K562 (cell line): ENCODE measurements around the gene RNF212B. TPM values are rescaled to one million over a fixed set of nuclear protein-coding genes. Genes with fewer than 3 reads are reported as not detected.

Experiments used
- ATAC-seq: fragments of 200-7000 bp; cut with Tn5 transposase; 3 replicates; pipeline ENCODE4 v1.9.1; 2020; ENCODE audit warnings: moderate library complexity
- BruUV-seq: library from RNA; stranded (reverse); fragments of 400-500 nt; replicated peaks from 2 replicates; lab custom pipeline; 2021; lab: Mats Ljungman, UMichigan
- CTCF ChIA-PET: fragments of 300-600 bp; formaldehyde crosslinking; extraction: SDS; loops from one replicate; lab custom pipeline; 2021; ENCODE audit warnings: low intra/inter-chr PET ratio; lab: Yijun Ruan, JAX
- POLR2A ChIA-PET: fragments of 300-600, 350-650 bp; sonication (Branson Sonifier 250); formaldehyde crosslinking; extraction: SDS; loops from one replicate; lab custom pipeline; 2021; ENCODE audit warnings: antibody characterized with exemption, inconsistent platforms; lab: Yijun Ruan, JAX
- DNase-seq, 4 experiments: peaks; one replicate each; pipeline versions ENCODE4 v3.0.0 to v3.0.0-alpha.2; 2011 to 2018; ENCODE audit warnings: low spot score in 3 of 4, mixed read lengths in 3 of 4; ENCODE audit errors: extremely low read depth in 1 of 4
- FAIRE-seq: peaks from 2 replicates; lab custom pipeline; 2011; peaks lifted over from hg19 to GRCh38; lab: Jason Lieb, UNC
- H2AFZ ChIP-seq: 2 replicates; pipeline ENCODE4 v1.6.0; 2011; ENCODE audit warnings: low read depth, low read length, control low read depth, inconsistent platforms
- H3K27ac ChIP-seq: fragments of 200-600 bp; 3 replicates; pipeline ENCODE4 v1.8.0; 2011; ENCODE audit warnings: low read depth, mild to moderate bottlenecking, control low read depth, inconsistent platforms, low read length, moderate library complexity, mixed read lengths; ENCODE audit errors: extremely low read depth
- H3K27me3 ChIP-seq, 2 experiments: fragments of 300-600 bp in 1 of 2; 2 replicates in 1 of 2; 3 replicates in 1 of 2; pipeline versions ENCODE4 v1.6.0 to v1.8.0; 2011; ENCODE audit warnings: inconsistent platforms in 2 of 2, low read length in 2 of 2, mild to moderate bottlenecking in 1 of 2, mixed read lengths in 1 of 2, moderate library complexity in 1 of 2; ENCODE audit not compliant: control insufficient read depth in 2 of 2, insufficient read depth in 2 of 2
- H3K36me3 ChIP-seq: fragments of 300-600 bp; 3 replicates; pipeline ENCODE4 v1.8.0; 2011; ENCODE audit warnings: mild to moderate bottlenecking, low read length, inconsistent platforms; ENCODE audit not compliant: control insufficient read depth, insufficient read depth
- H3K4me1 ChIP-seq, 2 experiments: fragments of 200-600 bp in 1 of 2; replicated peaks in 1 of 2; 2 replicates in 1 of 2; 3 replicates in 1 of 2; pipeline versions ENCODE4 v1.5.1 to v1.8.0; 2011; ENCODE audit warnings: inconsistent platforms in 2 of 2, low read length in 2 of 2, mild to moderate bottlenecking in 1 of 2, mixed read lengths in 1 of 2, moderate library complexity in 1 of 2; ENCODE audit not compliant: control insufficient read depth in 2 of 2, insufficient read depth in 2 of 2
- H3K4me2 ChIP-seq: 2 replicates; pipeline ENCODE4 v1.6.1; 2011; ENCODE audit warnings: low read length, control low read depth, inconsistent platforms, mixed read lengths; ENCODE audit not compliant: insufficient read depth
- H3K4me3 ChIP-seq: fragments of 200-600 bp; sonication (generic), shearing (Covaris generic); 2 replicates; pipeline ENCODE4 v1.5.1; 2016; ENCODE audit warnings: control low read depth, inconsistent platforms
- H3K79me2 ChIP-seq: fragments of 200-600 bp; 3 replicates; pipeline ENCODE4 v1.8.0; 2011; ENCODE audit warnings: low read length, inconsistent platforms; ENCODE audit not compliant: control insufficient read depth, insufficient read depth
- H3K9ac ChIP-seq, 2 experiments: 2 replicates each; pipeline versions ENCODE4 v1.6.0 to v1.6.1; 2011; ENCODE audit warnings: low read depth in 2 of 2, low read length in 2 of 2, control low read depth in 1 of 2, inconsistent platforms in 1 of 2, mild to moderate bottlenecking in 1 of 2, mixed read lengths in 1 of 2; ENCODE audit not compliant: insufficient read depth in 1 of 2
- H3K9me1 ChIP-seq: one replicate; pipeline ENCODE4 v1.6.0; 2011; ENCODE audit warnings: inconsistent platforms, mild to moderate bottlenecking, low read length, moderate library complexity; ENCODE audit not compliant: control insufficient read depth, insufficient read depth
- H3K9me3 ChIP-seq: replicated peaks from 2 replicates; pipeline ENCODE4 v1.5.1; 2011; ENCODE audit warnings: low read depth, low read length, inconsistent platforms; ENCODE audit not compliant: control insufficient read depth, insufficient read depth
- H4K20me1 ChIP-seq: replicated peaks from 2 replicates; pipeline ENCODE4 v1.6.1; 2011; ENCODE audit warnings: low read length, inconsistent platforms, mixed read lengths; ENCODE audit not compliant: control insufficient read depth, insufficient read depth
- AFF1 ChIP-seq, 2 experiments: fragments of 450-650 bp; IDR thresholded peaks; 2 replicates each; pipeline ENCODE4 v1.6.1; 2018; ENCODE audit warnings: mild to moderate bottlenecking in 2 of 2, low read depth in 1 of 2; ENCODE audit not compliant: partially characterized antibody in 2 of 2
- ARID3B ChIP-seq: fragments of 250-450 bp; sonication (Bioruptor Pico); IDR thresholded peaks from 2 replicates; pipeline ENCODE4 v1.4.0; 2020; ENCODE audit warnings: borderline replicate concordance
- IRF2 ChIP-seq: sonication (generic); formaldehyde crosslinking; IDR thresholded peaks from 2 replicates; pipeline ENCODE4 v1.8.1; 2022; ENCODE audit warnings: mild to moderate bottlenecking, missing genetic modification reagents
- NCOA4 ChIP-seq: fragments of 450-650 bp; IDR thresholded peaks from 2 replicates; pipeline ENCODE4 v1.6.1; 2018; ENCODE audit warnings: mild to moderate bottlenecking; ENCODE audit not compliant: partially characterized antibody
- NFIC ChIP-seq: fragments of 450-650 bp; IDR thresholded peaks from 2 replicates; pipeline ENCODE4 v1.6.1; 2017; ENCODE audit warnings: mild to moderate bottlenecking, inconsistent platforms
- ZNF778 ChIP-seq: fragments of 450-650 bp; formaldehyde crosslinking; IDR thresholded peaks from 2 replicates; pipeline ENCODE4 v1.4.0; 2020; ENCODE audit warnings: mild to moderate bottlenecking, moderate library complexity
- WGBS: fragments of 100-300 bp; shearing (Covaris generic); methylation state at CpG from one replicate; pipeline ENCODE4 v1.1.6; 2016; ENCODE audit warnings: low coverage, mixed read lengths; ENCODE audit not compliant: insufficient coverage; ENCODE audit errors: missing lambda C conversion rate; 5-methylcytosine and 5-hydroxymethylcytosine counted together
- in situ Hi-C: fragments of 300-500 bp; cut with MboI; formaldehyde crosslinking; loops from 4 replicates; pipeline ENCODE4 v1.15.0; 2018; ENCODE audit warnings: inconsistent platforms, mixed read lengths
- intact Hi-C: fragments of 100-400 bp; cut with micrococcal nuclease; formaldehyde crosslinking; loops from 2 replicates; pipeline ENCODE4 v1.14.2; 2022
- polyA plus RNA-seq, 8 experiments: library from polyadenylated mRNA; depleted of rRNA in 4 of 8; stranded (reverse) in 5 of 8; unstranded in 3 of 8; fragments of >200 nt; fragmentation: Nextera tagmentation in 2 of 8; fragmentation: Illumina TruSeq in 1 of 8; extraction: Ambion mirVana in 2 of 8; extraction: Trizol in 1 of 8; gene quantifications; 2 replicates each; pipeline versions ENCODE4 v1.2.1 to v1.2.3, GENCODE V29; 2011 to 2014; ENCODE audit warnings: inconsistent platforms in 1 of 8, missing spikeins in 1 of 8
- total RNA-seq, 7 experiments: library from RNA; depleted of rRNA in 6 of 7; stranded (reverse); fragments of >200 nt in 6 of 7; fragmentation: Illumina TruSeq in 2 of 7; extraction: Trizol in 2 of 7; gene quantifications; 2 replicates each; pipeline versions ENCODE4 v1.2.1 to v1.2.3, GENCODE V29; 2011 to 2021; ENCODE audit warnings: low replicate concordance in 1 of 7
- TF ChIP-seq, protein P1 (sequence below): fragments of 200-800 bp; sonication (Bioruptor generic); IDR thresholded peaks from 2 replicates; pipeline ENCODE4 v1.6.1; 2016; ENCODE audit warnings: missing genetic modification characterization, missing compliant biosample characterization
- TF ChIP-seq, protein P2 (sequence below): sonication (generic); formaldehyde crosslinking; IDR thresholded peaks from 2 replicates; pipeline ENCODE4 v1.8.0; 2022; ENCODE audit warnings: mild to moderate bottlenecking, missing genetic modification reagents

RNF212B gene
- total and polyA plus RNA-seq, 9 of the 15 experiments (the other 6 are each of a cell fraction or from before 2014, with no cell fraction given) = 0.15 to 0.43 (median 0.27) TPM; not detected in 3

DNA sequence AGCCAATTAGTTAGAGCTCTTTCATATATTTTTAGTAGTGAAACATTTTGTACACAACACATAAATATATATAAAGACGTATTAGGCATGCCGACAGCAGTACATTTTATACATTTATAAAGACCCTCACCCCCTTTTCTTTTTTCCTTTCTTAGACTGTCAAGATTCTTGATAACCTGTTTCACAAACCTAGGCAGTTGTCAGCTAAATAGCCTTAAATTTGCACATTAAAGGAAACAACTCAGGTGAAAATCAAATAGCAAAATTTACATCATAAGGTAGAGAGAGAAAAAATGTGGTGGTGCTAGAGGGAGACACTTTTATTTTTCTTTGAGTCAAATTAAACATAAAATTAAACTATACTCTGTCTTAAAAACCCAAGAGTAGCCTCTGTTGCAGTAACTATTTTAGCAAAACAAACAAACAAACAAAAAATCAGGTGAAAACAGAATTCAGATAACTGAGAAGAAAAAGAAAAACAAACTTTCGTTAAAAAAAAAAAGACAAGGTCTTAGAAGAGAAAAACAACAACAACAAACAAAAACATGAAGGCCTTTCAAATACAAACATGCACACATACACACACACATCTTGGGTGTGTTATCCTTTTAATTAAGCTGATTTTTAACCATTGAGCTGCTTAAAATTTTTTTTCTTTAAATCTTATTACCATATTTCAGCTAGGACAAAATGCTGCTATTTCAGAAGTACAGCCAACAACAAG is 31.2 kb upstream of the RNF212B start:
- Histone ChIP-seq H3K27me3 (no peaks in the 10 kb centered on the region), H3K4me2 (no peak overlapping the region), H3K9me1 (no peaks in the 10 kb centered on the region), H3K4me3 (no peak overlapping the region), H3K9ac (no peak overlapping the region), H4K20me1 (no peaks in the 10 kb centered on the region), H3K27ac (no peak overlapping the region), H3K36me3 (no peaks in the 10 kb centered on the region), H2AFZ (peak overlapping the region; percentile 66), H3K4me1 (peaks cover 0 to 6% of the 10 kb centered on the region in 2 experiments; a peak in 2 of 5 replicates), H3K9me3 (no peaks in the 10 kb centered on the region), H3K79me2 (no peaks in the 10 kb centered on the region)
- ATAC-seq (no peak), FAIRE-seq (no peak), DNase-seq (no peak)
- intact Hi-C loops (no loop called here), in situ Hi-C loops (no loop called here)
- TF ChIP-seq, protein P1, sequence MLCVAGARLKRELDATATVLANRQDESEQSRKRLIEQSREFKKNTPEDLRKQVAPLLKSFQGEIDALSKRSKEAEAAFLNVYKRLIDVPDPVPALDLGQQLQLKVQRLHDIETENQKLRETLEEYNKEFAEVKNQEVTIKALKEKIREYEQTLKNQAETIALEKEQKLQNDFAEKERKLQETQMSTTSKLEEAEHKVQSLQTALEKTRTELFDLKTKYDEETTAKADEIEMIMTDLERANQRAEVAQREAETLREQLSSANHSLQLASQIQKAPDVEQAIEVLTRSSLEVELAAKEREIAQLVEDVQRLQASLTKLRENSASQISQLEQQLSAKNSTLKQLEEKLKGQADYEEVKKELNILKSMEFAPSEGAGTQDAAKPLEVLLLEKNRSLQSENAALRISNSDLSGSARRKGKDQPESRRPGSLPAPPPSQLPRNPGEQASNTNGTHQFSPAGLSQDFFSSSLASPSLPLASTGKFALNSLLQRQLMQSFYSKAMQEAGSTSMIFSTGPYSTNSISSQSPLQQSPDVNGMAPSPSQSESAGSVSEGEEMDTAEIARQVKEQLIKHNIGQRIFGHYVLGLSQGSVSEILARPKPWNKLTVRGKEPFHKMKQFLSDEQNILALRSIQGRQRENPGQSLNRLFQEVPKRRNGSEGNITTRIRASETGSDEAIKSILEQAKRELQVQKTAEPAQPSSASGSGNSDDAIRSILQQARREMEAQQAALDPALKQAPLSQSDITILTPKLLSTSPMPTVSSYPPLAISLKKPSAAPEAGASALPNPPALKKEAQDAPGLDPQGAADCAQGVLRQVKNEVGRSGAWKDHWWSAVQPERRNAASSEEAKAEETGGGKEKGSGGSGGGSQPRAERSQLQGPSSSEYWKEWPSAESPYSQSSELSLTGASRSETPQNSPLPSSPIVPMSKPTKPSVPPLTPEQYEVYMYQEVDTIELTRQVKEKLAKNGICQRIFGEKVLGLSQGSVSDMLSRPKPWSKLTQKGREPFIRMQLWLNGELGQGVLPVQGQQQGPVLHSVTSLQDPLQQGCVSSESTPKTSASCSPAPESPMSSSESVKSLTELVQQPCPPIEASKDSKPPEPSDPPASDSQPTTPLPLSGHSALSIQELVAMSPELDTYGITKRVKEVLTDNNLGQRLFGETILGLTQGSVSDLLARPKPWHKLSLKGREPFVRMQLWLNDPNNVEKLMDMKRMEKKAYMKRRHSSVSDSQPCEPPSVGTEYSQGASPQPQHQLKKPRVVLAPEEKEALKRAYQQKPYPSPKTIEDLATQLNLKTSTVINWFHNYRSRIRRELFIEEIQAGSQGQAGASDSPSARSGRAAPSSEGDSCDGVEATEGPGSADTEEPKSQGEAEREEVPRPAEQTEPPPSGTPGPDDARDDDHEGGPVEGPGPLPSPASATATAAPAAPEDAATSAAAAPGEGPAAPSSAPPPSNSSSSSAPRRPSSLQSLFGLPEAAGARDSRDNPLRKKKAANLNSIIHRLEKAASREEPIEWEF (CRISPR knock-in tag) = no peak
- peak in 1 of 2 experiments; percentile 91 for TF ChIP-seq AFF1 (IDR thresholded peaks at IDR 0.05; ENCODE audit: low read depth in 1 of 2, partially characterized antibody in 2 of 2)
- no peak for TF ChIP-seq IRF2
- TF ChIP-seq ARID3B (CRISPR knock-in tag) = no peak
- TF ChIP-seq ZNF778 (CRISPR knock-in tag) = no peak
- no peak for TF ChIP-seq NCOA4
- peak; percentile 75 for TF ChIP-seq NFIC
- TF ChIP-seq, protein P2, sequence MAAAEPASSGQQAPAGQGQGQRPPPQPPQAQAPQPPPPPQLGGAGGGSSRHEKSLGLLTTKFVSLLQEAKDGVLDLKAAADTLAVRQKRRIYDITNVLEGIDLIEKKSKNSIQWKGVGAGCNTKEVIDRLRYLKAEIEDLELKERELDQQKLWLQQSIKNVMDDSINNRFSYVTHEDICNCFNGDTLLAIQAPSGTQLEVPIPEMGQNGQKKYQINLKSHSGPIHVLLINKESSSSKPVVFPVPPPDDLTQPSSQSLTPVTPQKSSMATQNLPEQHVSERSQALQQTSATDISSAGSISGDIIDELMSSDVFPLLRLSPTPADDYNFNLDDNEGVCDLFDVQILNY (CRISPR knock-in tag) = no peak
- WGBS = 56% methylated on average over 3 of the region's 3 CpGs
- ChIA-PET CTCF (no interaction called here), POLR2A (interaction anchor here (0.6 kb wide), 2 partner anchors 82 to 358 kb away, joined by 3 read pairs; no protein-coding TSS in a partner anchor)
- no TSS peak for BruUV-seq
